H9 (cell line): ENCODE results near the gene NUP88. TPM values are rescaled to one million over a fixed set of nuclear protein-coding genes. Genes with fewer than 3 reads are reported as not detected.

Experiments used
- DNase-seq: peaks from one replicate; pipeline ENCODE4 v3.0.0-alpha.2; 2017
- H2AFZ ChIP-seq: one replicate; pipeline ENCODE4 v1.6.1; 2013; ENCODE audit warnings: mild to moderate bottlenecking, low read length, control low read depth, moderate library complexity
- H2AK5ac ChIP-seq: 2 replicates; pipeline ENCODE4 v1.6.1; 2013; ENCODE audit warnings: low read length, control low read depth, mixed read lengths; ENCODE audit not compliant: insufficient read length
- H2BK120ac ChIP-seq: one replicate; pipeline ENCODE4 v1.6.1; 2013; ENCODE audit warnings: low read depth, mild to moderate bottlenecking, low read length, control low read depth, inconsistent platforms; ENCODE audit not compliant: poor library complexity, severe bottlenecking
- H2BK12ac ChIP-seq: 2 replicates; pipeline ENCODE4 v1.6.1; 2013; ENCODE audit warnings: low read length, control low read depth, mixed read lengths, low read depth; ENCODE audit not compliant: insufficient read length
- H2BK15ac ChIP-seq: 2 replicates; pipeline ENCODE4 v1.6.1; 2013; ENCODE audit warnings: low read depth, low read length, control low read depth
- H2BK20ac ChIP-seq: one replicate; pipeline ENCODE4 v1.6.1; 2013; ENCODE audit warnings: low read depth, mild to moderate bottlenecking, low read length, control low read depth, inconsistent platforms; ENCODE audit not compliant: poor library complexity, severe bottlenecking
- H2BK5ac ChIP-seq: 2 replicates; pipeline ENCODE4 v1.6.1; 2013; ENCODE audit warnings: low read length, control low read depth, mixed read lengths; ENCODE audit not compliant: insufficient read length
- H3K14ac ChIP-seq: 2 replicates; pipeline ENCODE4 v1.6.1; 2013; ENCODE audit warnings: low read length, control low read depth; ENCODE audit not compliant: insufficient read depth
- H3K18ac ChIP-seq: 2 replicates; pipeline ENCODE4 v1.6.1; 2013; ENCODE audit warnings: low read depth, mild to moderate bottlenecking, mixed read lengths, low read length, control low read depth; ENCODE audit not compliant: insufficient read length
- H3K23ac ChIP-seq: 2 replicates; pipeline ENCODE4 v1.6.1; 2013; ENCODE audit warnings: low read length, control low read depth, mixed read lengths, low read depth; ENCODE audit not compliant: insufficient read length
- H3K23me2 ChIP-seq: 2 replicates; pipeline ENCODE4 v1.6.1; 2013; ENCODE audit warnings: low read depth, mild to moderate bottlenecking, mixed read lengths, low read length, control low read depth; ENCODE audit not compliant: insufficient read length, poor library complexity, severe bottlenecking
- H3K27ac ChIP-seq: 2 replicates; pipeline ENCODE4 v1.5.1; 2013; ENCODE audit warnings: low read length, control low read depth, mixed read lengths, low read depth; ENCODE audit not compliant: insufficient read length
- H3K27me3 ChIP-seq: 2 replicates; pipeline ENCODE4 v1.6.1; 2013; ENCODE audit warnings: low read length, control low read depth, inconsistent platforms; ENCODE audit not compliant: insufficient read depth
- H3K4ac ChIP-seq: 2 replicates; pipeline ENCODE4 v1.6.1; 2013; ENCODE audit warnings: low read depth, mild to moderate bottlenecking, control low read depth, inconsistent platforms, low read length, moderate library complexity
- H3K4me1 ChIP-seq: 2 replicates; pipeline ENCODE4 v1.6.1; 2013; ENCODE audit warnings: low read length, control low read depth, inconsistent platforms; ENCODE audit not compliant: insufficient read depth
- H3K4me2 ChIP-seq: 2 replicates; pipeline ENCODE4 v1.6.1; 2013; ENCODE audit warnings: low read length, control low read depth, mixed read lengths; ENCODE audit not compliant: insufficient read length, insufficient read depth
- H3K56ac ChIP-seq: 2 replicates; pipeline ENCODE4 v1.6.1; 2013; ENCODE audit warnings: low read depth, mild to moderate bottlenecking, mixed read lengths, low read length, control low read depth; ENCODE audit not compliant: insufficient read length
- H3K79me1 ChIP-seq: 2 replicates; pipeline ENCODE4 v1.6.1; 2013; ENCODE audit warnings: low read depth, mild to moderate bottlenecking, moderate library complexity, low read length, control low read depth, inconsistent platforms; ENCODE audit not compliant: insufficient read depth, poor library complexity, severe bottlenecking
- H3K79me2 ChIP-seq: 2 replicates; pipeline ENCODE4 v1.6.1; 2013; ENCODE audit warnings: low read length, control low read depth, inconsistent platforms; ENCODE audit not compliant: insufficient read depth
- H3K9ac ChIP-seq: 2 replicates; pipeline ENCODE4 v1.6.1; 2013; ENCODE audit warnings: low read length, control low read depth, mixed read lengths; ENCODE audit not compliant: insufficient read length; ENCODE audit errors: extremely low read depth
- H3K9me3 ChIP-seq: one replicate; pipeline ENCODE4 v1.6.1; 2013; ENCODE audit warnings: low read depth, low read length, inconsistent platforms; ENCODE audit not compliant: control insufficient read depth
- H3T11ph ChIP-seq: one replicate; pipeline ENCODE4 v1.6.1; 2013; ENCODE audit warnings: mild to moderate bottlenecking, low read length, control low read depth, inconsistent platforms
- H4K20me1 ChIP-seq: one replicate; pipeline ENCODE4 v1.6.1; 2013; ENCODE audit not compliant: control insufficient read depth, insufficient read length, insufficient read depth
- H4K5ac ChIP-seq: 2 replicates; pipeline ENCODE4 v1.6.1; 2013; ENCODE audit warnings: low read depth, mild to moderate bottlenecking, mixed read lengths, low read length, control low read depth; ENCODE audit not compliant: insufficient read length
- H4K8ac ChIP-seq: replicated peaks from 2 replicates; pipeline ENCODE4 v1.6.1; 2013; ENCODE audit warnings: low read length, control low read depth, mixed read lengths, low read depth; ENCODE audit not compliant: insufficient read length
- H4K91ac ChIP-seq: 2 replicates; pipeline ENCODE4 v1.6.1; 2013; ENCODE audit warnings: low read depth, mild to moderate bottlenecking, moderate library complexity, mixed read lengths, low read length, control low read depth; ENCODE audit not compliant: insufficient read length
- H3K27ac Mint-ChIP-seq, 3 experiments: 2 replicates in 2 of 3; 3 replicates in 1 of 3; pipeline ENCODE4 v1.8.0; 2020 to 2021; ENCODE audit warnings: mixed read lengths in 3 of 3, mild to moderate bottlenecking in 1 of 3, moderate library complexity in 1 of 3
- H3K27me3 Mint-ChIP-seq: 2 replicates; pipeline ENCODE4 v1.8.0; 2021; ENCODE audit warnings: low read depth, mild to moderate bottlenecking, moderate library complexity, mixed read lengths
- H3K36me3 Mint-ChIP-seq, 3 experiments: 2 replicates in 2 of 3; 3 replicates in 1 of 3; pipeline ENCODE4 v1.8.0; 2020 to 2021; ENCODE audit warnings: low read depth in 3 of 3, mixed read lengths in 3 of 3; ENCODE audit not compliant: insufficient read depth in 1 of 3
- H3K4me1 Mint-ChIP-seq, 2 experiments: 2 replicates each; pipeline ENCODE4 v1.8.0; 2020; ENCODE audit warnings: mixed read lengths in 2 of 2
- H3K4me3 Mint-ChIP-seq, 2 experiments: 2 replicates in 1 of 2; 3 replicates in 1 of 2; pipeline ENCODE4 v1.8.0; 2020 to 2021; ENCODE audit warnings: mild to moderate bottlenecking in 2 of 2, mixed read lengths in 2 of 2, moderate library complexity in 1 of 2
- H3K9me3 Mint-ChIP-seq, 2 experiments: 2 replicates in 1 of 2; 3 replicates in 1 of 2; pipeline ENCODE4 v1.8.0; 2020; ENCODE audit warnings: mild to moderate bottlenecking in 2 of 2, mixed read lengths in 2 of 2, moderate library complexity in 1 of 2
- CTCF ChIP-seq: fragments of 200-600 bp; sonication (generic); conservative IDR thresholded peaks from 3 replicates; pipeline ENCODE4 v1.8.0; 2021; ENCODE audit warnings: antibody characterized with exemption, mild to moderate bottlenecking
- whole genome bisulfite sequencing: extraction: QIAGEN DNeasy Blood & Tissue Kit; methylation state at CpG from one replicate; pipeline ENCODE4 v1.1.7; 2013; ENCODE audit warnings: missing lambda C conversion rate, low lambda C conversion rate, mixed read lengths; ENCODE audit not compliant: insufficient read length; ENCODE audit errors: extremely low coverage; 5-methylcytosine and 5-hydroxymethylcytosine counted together
- total RNA-seq: library from RNA; stranded (reverse); gene quantifications from 2 replicates; pipeline ENCODE4 v1.2.1, GENCODE V29; 2021

The NUP88 gene
- total RNA-seq, 1 experiment from 2014 or later: 98.2 TPM

GRCh38 chr17:5373112-5373511, 46.4 kb downstream of the NUP88 start:
- Histone ChIP-seq H2BK12ac (no peak overlapping the region), H3K79me1 (peaks cover 4% of the 10 kb centered on the region), H4K20me1 (no peaks in the 10 kb centered on the region), H3K9me3 (no peaks in the 10 kb centered on the region), H3K14ac (no peak overlapping the region), H3K4ac (no peak overlapping the region), H2AK5ac (no peak overlapping the region), H3K4me1 (no peaks in the 10 kb centered on the region), H3K9ac (no peak overlapping the region), H3K23me2 (no peaks in the 10 kb centered on the region), H3K23ac (no peak overlapping the region), H2BK5ac (no peak overlapping the region), H4K91ac (no peak overlapping the region), H2BK120ac (no peak overlapping the region), H3K27me3 (no peaks in the 10 kb centered on the region), H4K8ac (no peak overlapping the region), H3K56ac (no peak overlapping the region), H3K79me2 (no peaks in the 10 kb centered on the region), H3T11ph (no peak overlapping the region), H3K27ac (no peak overlapping the region), H2AFZ (no peak overlapping the region), H3K18ac (no peak overlapping the region), H3K4me2 (no peak overlapping the region), H2BK20ac (no peak overlapping the region), H2BK15ac (no peak overlapping the region), H4K5ac (no peak overlapping the region)
- Mint-ChIP-seq H3K4me3 (no peak overlapping the region), H3K4me1 (peaks cover 3% of the 10 kb centered on the region in 2 experiments; a peak in 2 of 4 replicates), H3K27ac (peak overlapping the region in 1 of 3 experiments; percentile 58; a peak in 1 of 7 replicates), H3K36me3 (peaks cover 20 to 72% (median 63%) of the 10 kb centered on the region in 3 experiments; a peak in 6 of 7 replicates), H3K27me3 (no peaks in the 10 kb centered on the region), H3K9me3 (no peaks in the 10 kb centered on the region)
- WGBS: no CpG with 5 or more reads among the region's 6 CpGs
- no peak for TF ChIP-seq CTCF
- no peak for DNase-seq
